H1 (cell line): Measurements from ENCODE around the gene ASIC2.

Experiments
- ASH2L ChIP-seq: fragments of 200-600, 300-600 bp; sonication (generic); IDR thresholded peaks from one replicate; pipeline ENCODE4 v1.7.1; 2017; ENCODE audit warnings: low read length
- CBX8 ChIP-seq: fragments of 300-800, 300-1000 bp; sonication (generic); IDR thresholded peaks from 2 replicates; pipeline ENCODE4 v1.7.1; 2016; ENCODE audit warnings: low read depth, low read length, borderline replicate concordance
- EP300 ChIP-seq, 2 experiments: IDR thresholded peaks; 1 replicate in 1 of 2; 2 replicates in 1 of 2; pipeline ENCODE4 v1.6.1; 2011 to 2012; ENCODE audit warnings: low read depth in 2 of 2, low read length in 2 of 2, mild to moderate bottlenecking in 2 of 2, borderline replicate concordance in 1 of 2, inconsistent platforms in 1 of 2, moderate library complexity in 1 of 2
- EZH2 ChIP-seq: fragments of 200-600 bp; sonication (generic); IDR thresholded peaks from 2 replicates; pipeline ENCODE4 v1.7.1; 2012; ENCODE audit warnings: low read depth, mild to moderate bottlenecking, moderate library complexity, low read length, inconsistent platforms; ENCODE audit not compliant: severe bottlenecking
- POLR2A ChIP-seq, 2 experiments: IDR thresholded peaks; 1 replicate in 1 of 2; 2 replicates in 1 of 2; pipeline ENCODE4 v1.6.1; 2011; ENCODE audit warnings: low read depth in 2 of 2, low read length in 2 of 2, mild to moderate bottlenecking in 2 of 2; ENCODE audit errors: control extremely low read depth in 1 of 2
- SP1 ChIP-seq: IDR thresholded peaks from 2 replicates; pipeline ENCODE4 v1.6.1; 2011; ENCODE audit warnings: low read depth, low read length
- SP2 ChIP-seq: IDR thresholded peaks from 2 replicates; pipeline ENCODE4 v1.6.1; 2012; ENCODE audit warnings: mild to moderate bottlenecking, low read length, inconsistent platforms
- TAF7 ChIP-seq: optimal IDR thresholded peaks from 2 replicates; pipeline ENCODE3; 2011; ENCODE audit warnings: low read depth, mild to moderate bottlenecking, inconsistent platforms, low read length, moderate library complexity, borderline replicate concordance
- TCF12 ChIP-seq: IDR thresholded peaks from 2 replicates; pipeline ENCODE4 v1.6.1; 2011; ENCODE audit warnings: low read depth, mild to moderate bottlenecking, low read length

GRCh38 chr17:33272438-33272837 lies 20.7 kb downstream of the ASIC2 start:
- TF ChIP-seq ASH2L (no peak), SP1 (no peak), TAF7 (no peak), EP300 (IDR thresholded peaks at IDR 0.05; ENCODE audit: borderline replicate concordance in 1 of 2, low read depth in 2 of 2, low read length in 2 of 2) (no peak), POLR2A (IDR thresholded peaks at IDR 0.05; ENCODE audit: control extremely low read depth in 1 of 2, low read depth in 2 of 2, low read length in 2 of 2) (no peak), SP2 (no peak), TCF12 (no peak), CBX8 (no peak), EZH2 (no peak)
